Endothelial cell of umbilical vein (primary cell): ENCODE results near the gene RNF213. TPM values are rescaled to one million over a fixed set of nuclear protein-coding genes. Genes with fewer than 3 reads are reported as not detected.

Source experiments
- BruUV-seq: library from RNA; stranded (reverse); fragments of 400-500 nt; replicated peaks from 2 replicates; lab custom pipeline; 2021; lab: Mats Ljungman, UMichigan
- CTCF ChIA-PET: fragments of 300-600, 350-600 bp; sonication (Branson Sonifier 250); formaldehyde crosslinking; loops from one replicate; lab custom pipeline; 2021; ENCODE audit warnings: antibody characterized with exemption, inconsistent platforms; lab: Charles Lee
- POLR2A ChIA-PET: fragments of 300-600, 350-600 bp; sonication (Branson Sonifier 250); formaldehyde crosslinking; loops from one replicate; lab custom pipeline; 2021; ENCODE audit warnings: antibody characterized with exemption, inconsistent platforms; lab: Charles Lee
- DNase-seq: peaks from one replicate; pipeline ENCODE4 v3.0.0-alpha.2; 2011; ENCODE audit warnings: low read depth, low spot score
- FAIRE-seq: peaks from 2 replicates; lab custom pipeline; 2011; peaks lifted over from hg19 to GRCh38; lab: Jason Lieb, UNC
- H2AFZ ChIP-seq: 2 replicates; pipeline ENCODE4 v1.6.0; 2012; ENCODE audit warnings: low read depth, low read length, control low read depth, inconsistent platforms
- H3K27ac ChIP-seq: 2 replicates; pipeline ENCODE4 v1.5.1; 2011; ENCODE audit warnings: low read depth, mild to moderate bottlenecking, control low read depth, low read length, moderate library complexity; ENCODE audit not compliant: insufficient read depth
- H3K27me3 ChIP-seq, 2 experiments: 2 replicates each; pipeline versions ENCODE4 v1.6.0 to v1.6.1; 2011; ENCODE audit warnings: low read length in 2 of 2, mixed read lengths in 1 of 2; ENCODE audit not compliant: control insufficient read depth in 2 of 2, insufficient read depth in 2 of 2
- H3K36me3 ChIP-seq, 2 experiments: 2 replicates in 1 of 2; 3 replicates in 1 of 2; pipeline ENCODE4 v1.5.1; 2011; ENCODE audit warnings: low read length in 2 of 2, mild to moderate bottlenecking in 1 of 2, moderate library complexity in 1 of 2; ENCODE audit not compliant: control insufficient read depth in 2 of 2, insufficient read depth in 2 of 2; ENCODE audit errors: extremely low read depth in 1 of 2
- H3K4me1 ChIP-seq: 3 replicates; pipeline ENCODE4 v1.5.1; 2011; ENCODE audit warnings: mild to moderate bottlenecking, low read length; ENCODE audit not compliant: control insufficient read depth, insufficient read depth; ENCODE audit errors: extremely low read depth
- H3K4me2 ChIP-seq: 2 replicates; pipeline ENCODE4 v1.6.1; 2011; ENCODE audit warnings: low read length, control low read depth, mixed read lengths; ENCODE audit not compliant: insufficient read depth
- H3K4me3 ChIP-seq, 3 experiments: fragments of 200-600 bp in 1 of 3; sonication (generic), shearing (Covaris generic) in 1 of 3; replicated peaks in 1 of 3; 2 replicates each; pipeline ENCODE4 v1.5.1; 2011 to 2016; ENCODE audit warnings: control low read depth in 3 of 3, low read length in 3 of 3, mild to moderate bottlenecking in 2 of 3, inconsistent platforms in 1 of 3, low read depth in 1 of 3, moderate library complexity in 1 of 3; ENCODE audit not compliant: insufficient read depth in 1 of 3
- H3K79me2 ChIP-seq: 2 replicates; pipeline ENCODE4 v1.6.0; 2012; ENCODE audit warnings: low read length, inconsistent platforms; ENCODE audit not compliant: control insufficient read depth, insufficient read depth
- H3K9ac ChIP-seq: replicated peaks from 2 replicates; pipeline ENCODE3; 2011; ENCODE audit warnings: low read length, control low read depth; ENCODE audit not compliant: insufficient read depth; ENCODE audit errors: extremely low read depth
- H3K9me1 ChIP-seq: replicated peaks from 3 replicates; pipeline ENCODE4 v1.6.0; 2011; ENCODE audit warnings: mild to moderate bottlenecking, low read length; ENCODE audit not compliant: control insufficient read depth, insufficient read depth; ENCODE audit errors: extremely low read depth
- H3K9me3 ChIP-seq: replicated peaks from 2 replicates; pipeline ENCODE4 v1.5.1; 2012; ENCODE audit warnings: low read length, inconsistent platforms; ENCODE audit not compliant: control insufficient read depth, insufficient read depth
- H4K20me1 ChIP-seq: replicated peaks from 2 replicates; pipeline ENCODE3; 2011; ENCODE audit warnings: mild to moderate bottlenecking, low read length; ENCODE audit not compliant: control insufficient read depth, insufficient read depth; ENCODE audit errors: extremely low read depth
- EZH2 ChIP-seq: IDR thresholded peaks from 2 replicates; pipeline ENCODE4 v1.6.1; 2012; ENCODE audit warnings: borderline replicate concordance, low read depth, mild to moderate bottlenecking, moderate library complexity, low read length, inconsistent platforms; ENCODE audit not compliant: severe bottlenecking
- FOS ChIP-seq: IDR thresholded peaks from 2 replicates; pipeline ENCODE4 v1.6.1; 2011; ENCODE audit warnings: mild to moderate bottlenecking, low read length, moderate library complexity, borderline replicate concordance; ENCODE audit not compliant: insufficient read depth
- GATA2 ChIP-seq: IDR thresholded peaks from 2 replicates; pipeline ENCODE4 v1.7.0; 2011; ENCODE audit warnings: low read depth, mild to moderate bottlenecking, moderate library complexity, mixed read lengths, low read length; ENCODE audit not compliant: insufficient read length, insufficient read depth
- JUN ChIP-seq: IDR thresholded peaks from 2 replicates; pipeline ENCODE4 v1.6.1; 2011; ENCODE audit warnings: borderline replicate concordance, low read depth; ENCODE audit not compliant: insufficient read length, insufficient read depth
- MYC ChIP-seq: IDR thresholded peaks from one replicate; pipeline ENCODE4 v1.6.1; 2011; ENCODE audit warnings: mild to moderate bottlenecking, low read depth, low read length
- POLR2A ChIP-seq: IDR thresholded peaks from 2 replicates; pipeline ENCODE4 v1.6.1; 2012; ENCODE audit warnings: low read depth, mild to moderate bottlenecking, control low read depth, low read length
- POLR2AphosphoS5 ChIP-seq: IDR thresholded peaks from 2 replicates; pipeline ENCODE4 v1.6.1; 2012; ENCODE audit warnings: low read depth, mild to moderate bottlenecking, control low read depth, low read length, moderate library complexity; ENCODE audit not compliant: insufficient read depth
- dilution Hi-C: fragments of 300-500 bp; cut with MboI; formaldehyde crosslinking; loops from one replicate; pipeline ENCODE4 v1.15.0; 2019; ENCODE audit warnings: low sequenced_read_pairs; ENCODE audit not compliant: extremely low pct_ligation_motif_present
- intact Hi-C: fragments of 100-400 bp; cut with micrococcal nuclease; formaldehyde crosslinking; loops from one replicate; pipeline ENCODE4 v1.10.0; 2022
- polyA plus RNA-seq, 4 experiments: library from polyadenylated mRNA; depleted of rRNA in 3 of 4; stranded (reverse) in 3 of 4; unstranded in 1 of 4; fragments of >200 nt; gene quantifications; 2 replicates each; pipeline versions ENCODE4 v1.2.1 to v1.2.3, GENCODE V29; 2011 to 2012; ENCODE audit warnings: missing spikeins in 1 of 4
- total RNA-seq: library from RNA; stranded (reverse); gene quantifications from 2 replicates; pipeline ENCODE4 v1.2.3, GENCODE V29; 2021
- TF ChIP-seq, protein P1 (sequence below): IDR thresholded peaks from 2 replicates; pipeline ENCODE4 v1.6.1; 2011; ENCODE audit not compliant: insufficient read depth, insufficient read length
- TF ChIP-seq, protein P2 (sequence below), 2 donors: IDR thresholded peaks; 1 replicate in 1 of 2; 2 replicates in 1 of 2; pipeline ENCODE4 v1.5.1; 2011; ENCODE audit warnings: low read length in 2 of 2, mild to moderate bottlenecking in 2 of 2, moderate library complexity in 2 of 2, control low read depth in 1 of 2, inconsistent platforms in 1 of 2, low read depth in 1 of 2; ENCODE audit not compliant: insufficient read depth in 1 of 2; ENCODE audit errors: extremely low read depth in 1 of 2

The RNF213 gene
- total and polyA plus RNA-seq, 2 donors (not counting 3 experiments of a cell fraction or from before 2014, with no cell fraction given), result 36.5 to 116 TPM

DNA sequence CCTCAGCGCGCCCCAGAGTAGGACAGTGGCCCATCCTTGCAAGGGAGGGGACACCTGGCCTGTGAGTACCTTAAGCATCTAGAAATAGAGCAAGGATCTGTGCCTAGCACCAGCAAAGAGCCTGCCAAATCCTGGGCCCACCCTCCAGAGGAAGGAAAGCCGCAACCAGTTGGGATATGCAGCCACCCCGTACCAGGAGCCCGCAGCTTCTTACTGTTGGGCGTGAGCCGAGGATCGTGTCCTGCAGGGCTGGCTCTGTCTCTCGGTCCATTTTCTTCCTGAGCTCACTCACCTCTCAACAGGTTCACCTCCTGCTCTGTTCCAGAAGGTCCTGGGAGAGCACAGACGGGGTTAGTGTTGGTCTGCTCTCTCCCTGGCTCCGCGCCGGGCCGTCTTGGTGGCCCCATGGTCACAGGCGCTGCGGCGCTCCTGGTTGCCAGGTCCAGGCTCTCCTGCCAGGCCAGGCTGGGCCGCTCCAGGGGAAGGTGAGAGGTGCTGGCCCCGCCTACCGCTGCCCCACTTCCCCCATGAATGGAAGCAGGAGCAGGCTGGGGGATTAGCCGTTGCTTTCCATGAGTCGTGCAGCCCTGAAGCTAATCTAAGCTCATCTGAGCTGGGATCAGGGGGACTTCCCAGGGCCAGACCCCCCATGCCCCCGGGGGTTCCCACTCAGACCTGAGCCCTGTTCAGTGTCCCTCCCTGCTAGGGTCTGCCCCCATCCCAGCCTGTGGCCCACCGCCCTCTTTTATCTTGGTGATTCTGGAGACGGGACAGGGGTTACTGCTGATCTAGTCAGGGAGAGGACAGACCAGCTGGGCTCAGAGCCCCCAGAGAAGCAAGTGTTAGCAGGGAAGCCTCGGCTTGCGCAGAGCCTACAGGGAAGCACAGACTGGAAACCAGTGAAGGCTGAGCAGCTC is 167.0 kb downstream of the RNF213 start:
- intact Hi-C loops, result loop anchor here (1.0 to 10.0 kb wide), 6 partner anchors 148 to 554 kb away; no protein-coding TSS in a partner anchor
- ChIA-PET POLR2A (no interaction called here), CTCF (interaction anchor here (0.6 to 5.3 kb wide), 51 partner anchors 10 to 670 kb away, joined by 3 to 66 read pairs (median 5); partner anchors contain the start of genes CHMP6, ENDOV and NPTX1)
- Histone ChIP-seq H3K4me1 (no peaks in the 10 kb centered on the region), H3K4me3 (no peak overlapping the region), H2AFZ (no peak overlapping the region), H3K79me2 (no peaks in the 10 kb centered on the region), H3K9me3 (no peaks in the 10 kb centered on the region), H3K9ac (no peak overlapping the region), H3K36me3 (no peaks in the 10 kb centered on the region), H3K4me2 (no peak overlapping the region), H4K20me1 (no peaks in the 10 kb centered on the region), H3K27ac (no peak overlapping the region), H3K9me1 (no peaks in the 10 kb centered on the region), H3K27me3 (no peaks in the 10 kb centered on the region)
- FAIRE-seq (no peak), DNase-seq (no peak)
- BruUV-seq, result no TSS peak
- no peak for TF ChIP-seq MYC
- TF ChIP-seq EZH2, result no peak
- no peak for TF ChIP-seq JUN
- TF ChIP-seq GATA2, result no peak
- no peak for TF ChIP-seq FOS
- TF ChIP-seq, protein P1, sequence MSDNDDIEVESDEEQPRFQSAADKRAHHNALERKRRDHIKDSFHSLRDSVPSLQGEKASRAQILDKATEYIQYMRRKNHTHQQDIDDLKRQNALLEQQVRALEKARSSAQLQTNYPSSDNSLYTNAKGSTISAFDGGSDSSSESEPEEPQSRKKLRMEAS, result no peak
- TF ChIP-seq POLR2AphosphoS5, result no peak
- no peak for TF ChIP-seq POLR2A
- TF ChIP-seq, protein P2, sequence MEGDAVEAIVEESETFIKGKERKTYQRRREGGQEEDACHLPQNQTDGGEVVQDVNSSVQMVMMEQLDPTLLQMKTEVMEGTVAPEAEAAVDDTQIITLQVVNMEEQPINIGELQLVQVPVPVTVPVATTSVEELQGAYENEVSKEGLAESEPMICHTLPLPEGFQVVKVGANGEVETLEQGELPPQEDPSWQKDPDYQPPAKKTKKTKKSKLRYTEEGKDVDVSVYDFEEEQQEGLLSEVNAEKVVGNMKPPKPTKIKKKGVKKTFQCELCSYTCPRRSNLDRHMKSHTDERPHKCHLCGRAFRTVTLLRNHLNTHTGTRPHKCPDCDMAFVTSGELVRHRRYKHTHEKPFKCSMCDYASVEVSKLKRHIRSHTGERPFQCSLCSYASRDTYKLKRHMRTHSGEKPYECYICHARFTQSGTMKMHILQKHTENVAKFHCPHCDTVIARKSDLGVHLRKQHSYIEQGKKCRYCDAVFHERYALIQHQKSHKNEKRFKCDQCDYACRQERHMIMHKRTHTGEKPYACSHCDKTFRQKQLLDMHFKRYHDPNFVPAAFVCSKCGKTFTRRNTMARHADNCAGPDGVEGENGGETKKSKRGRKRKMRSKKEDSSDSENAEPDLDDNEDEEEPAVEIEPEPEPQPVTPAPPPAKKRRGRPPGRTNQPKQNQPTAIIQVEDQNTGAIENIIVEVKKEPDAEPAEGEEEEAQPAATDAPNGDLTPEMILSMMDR (IDR thresholded peaks at IDR 0.05; ENCODE audit: extremely low read depth in 1 of 2, insufficient read depth in 1 of 2, low read depth in 1 of 2, low read length in 2 of 2), result no peak
- dilution Hi-C loops, result no loop called here
